ENCODE data around the gene TECTB.

Gene TECTB

GRCh38 chr10:112345743-112346142, 62.5 kb downstream of the TECTB start:
- DNase-seq (ENCODE audit: low read depth in 1 of 2, low spot score in 1 of 2): no peak

GRCh38 chr10:112346774-112347173, 63.6 kb downstream of the TECTB start:
- no peak for DNase-seq (ENCODE audit: low read depth in 1 of 2, low spot score in 1 of 2)

- DNase-seq (ENCODE audit: low read depth in 1 of 2, low spot score in 1 of 2): no peak
These were observed 64.8 kb downstream of the TECTB start for GRCh38 chr10:112347709-112348671.

- no peak for DNase-seq (ENCODE audit: low read depth in 1 of 2, low spot score in 1 of 2)
These were observed 65.6 kb downstream of the TECTB start for GRCh38 chr10:112348759-112349158.

- no peak for DNase-seq (ENCODE audit: low read depth in 1 of 2, low spot score in 1 of 2)
These were observed 66.4 kb downstream of the TECTB start for GRCh38 chr10:112349521-112350085.

- DNase-seq (ENCODE audit: low read depth in 1 of 2, low spot score in 1 of 2): no peak
These were observed 67.9 kb downstream of the TECTB start for GRCh38 chr10:112351146-112351545.

GRCh38 chr10:112352044-112352443, 68.8 kb downstream of the TECTB start:
- no peak for DNase-seq (ENCODE audit: low read depth in 1 of 2, low spot score in 1 of 2)

- DNase-seq (ENCODE audit: low read depth in 1 of 2, low spot score in 1 of 2): no peak
These were observed 69.8 kb downstream of the TECTB start for GRCh38 chr10:112353046-112353445.

Data from stimulated activated CD4-positive, alpha-beta T cell treated with anti-CD3 and anti-CD28 coated beads, Interleukin-15, amount 100 ng/mL, for 1 hour (primary cell).